HG03175 (cell line): ENCODE measurements around the gene SLC37A2.
A peak's percentile ranks its signal among the peaks of the same experiment; 100 is the strongest.
"Not testable (repeated sequence)": the region's sequence is repeated elsewhere in the genome, so short reads cannot be mapped to it uniquely, and the experiment has no call there.

Experiments used
- ATAC-seq: cut with Tn5 transposase; IDR thresholded peaks from one replicate; pipeline ENCODE4 v1.9.1; 2021; ENCODE audit warnings: mild to moderate bottlenecking, moderate library complexity; ENCODE audit not compliant: unreplicated experiment

SLC37A2 gene

GRCh38 chr11:125062931-125063428 is at the start of gene SLC37A2:
Gene SLC37A2 (plus strand): TSS chr11:125063305. CDS start chr11:125063368, 63 bp downstream.
- ATAC-seq: peak; percentile 92

- ATAC-seq: no peak
Measured at GRCh38 chr11:125016413-125016812, 46.7 kb upstream of the SLC37A2 start.

GRCh38 chr11:125020342-125020741 is 42.8 kb upstream of the SLC37A2 start:
- no peak for ATAC-seq

- ATAC-seq: no peak
Measured at GRCh38 chr11:125022551-125022950, 40.6 kb upstream of the SLC37A2 start.

- ATAC-seq: no peak
Measured at GRCh38 chr11:125025968-125026367, 37.1 kb upstream of the SLC37A2 start.

- not testable (repeated sequence) for ATAC-seq
Measured at GRCh38 chr11:125029431-125029830, 33.7 kb upstream of the SLC37A2 start.

- no peak for ATAC-seq
Measured at GRCh38 chr11:125036933-125037332, 26.2 kb upstream of the SLC37A2 start.

- ATAC-seq: no peak
Measured at GRCh38 chr11:125049164-125049792, 13.8 kb upstream of the SLC37A2 start.

- ATAC-seq: no peak
Measured at GRCh38 chr11:125052047-125052446, 11.1 kb upstream of the SLC37A2 start.

- no peak for ATAC-seq
Measured at GRCh38 chr11:125053167-125053566, 9.9 kb upstream of the SLC37A2 start.

- no peak for ATAC-seq
Measured at GRCh38 chr11:125055107-125055715, 7.9 kb upstream of the SLC37A2 start.

GRCh38 chr11:125056111-125056510 is 7.0 kb upstream of the SLC37A2 start:
- ATAC-seq: not testable (repeated sequence)

- ATAC-seq: no peak
Measured at GRCh38 chr11:125056931-125057692, 6.0 kb upstream of the SLC37A2 start.

GRCh38 chr11:125057693-125058016 is 5.5 kb upstream of the SLC37A2 start:
- no peak for ATAC-seq

- ATAC-seq: no peak
Measured at GRCh38 chr11:125061281-125061680, 1.8 kb upstream of the SLC37A2 start.

- ATAC-seq: no peak
Measured at GRCh38 chr11:125062218-125062930, 731 bp upstream of the SLC37A2 start.

- ATAC-seq: peak; percentile 26
Measured at GRCh38 chr11:125063429-125064043, 431 bp downstream of the SLC37A2 start.

- no peak for ATAC-seq
Measured at GRCh38 chr11:125064070-125064469, 965 bp downstream of the SLC37A2 start.

- no peak for ATAC-seq
Measured at GRCh38 chr11:125068368-125068767, 5.3 kb downstream of the SLC37A2 start.

- no peak for ATAC-seq
Measured at GRCh38 chr11:125069008-125069407, 5.9 kb downstream of the SLC37A2 start.

GRCh38 chr11:125069796-125070195 is 6.7 kb downstream of the SLC37A2 start:
- no peak for ATAC-seq
